A172 (cell line): Measurements from ENCODE around the gene PTPN22. TPM values are rescaled to one million over a fixed set of nuclear protein-coding genes. Genes with fewer than 3 reads are reported as not detected.

Source experiments
- DNase-seq: peaks from one replicate; pipeline ENCODE4 v3.0.0-alpha.2; 2015; ENCODE audit warnings: low spot score
- total RNA-seq: library from RNA; depleted of rRNA; stranded (reverse); fragments of >200 nt; shearing (Covaris generic); gene quantifications from 2 replicates; pipeline ENCODE4 v1.2.3, GENCODE V29; 2014

Gene PTPN22
- total RNA-seq, 1 experiment from 2014 or later, result 0.29 TPM

GRCh38 chr1:113887402-113888175, 16.1 kb upstream of the PTPN22 start, which contains the start of gene BCL2L15:
TSS of gene BCL2L15 (minus strand) at chr1:113887581. CDS start at chr1:113887375, 206 bp downstream.
- no peak for DNase-seq

GRCh38 chr1:113886417-113887401, 15.2 kb upstream of the PTPN22 start:
- no peak for DNase-seq

- DNase-seq, result no peak
Observed at GRCh38 chr1:113881661-113882060, 10.1 kb upstream of the PTPN22 start.

GRCh38 chr1:113879739-113880038, 8.2 kb upstream of the PTPN22 start:
- no peak for DNase-seq

GRCh38 chr1:113876176-113876575, 4.7 kb upstream of the PTPN22 start:
- no peak for DNase-seq

- DNase-seq, result no peak
Observed at GRCh38 chr1:113875714-113876113, 4.2 kb upstream of the PTPN22 start.

GRCh38 chr1:113874012-113874879, 2.7 kb upstream of the PTPN22 start:
- DNase-seq, result peak; percentile 51

GRCh38 chr1:113872219-113872935, 865 bp upstream of the PTPN22 start:
- DNase-seq, result no peak

GRCh38 chr1:113870778-113871177, 734 bp downstream of the PTPN22 start:
- DNase-seq, result no peak

- DNase-seq, result peak; percentile 23
Observed at GRCh38 chr1:113868387-113869083, 3.0 kb downstream of the PTPN22 start.

- DNase-seq, result no peak
Observed at GRCh38 chr1:113861641-113862040, 9.9 kb downstream of the PTPN22 start.

- peak; percentile 72 for DNase-seq
Observed at GRCh38 chr1:113860891-113861290, 10.6 kb downstream of the PTPN22 start.

GRCh38 chr1:113859478-113860175, 11.9 kb downstream of the PTPN22 start:
- DNase-seq, result no peak

GRCh38 chr1:113858982-113859381, 12.5 kb downstream of the PTPN22 start:
- DNase-seq, result no peak

GRCh38 chr1:113858418-113858817, 13.1 kb downstream of the PTPN22 start:
- DNase-seq, result no peak

- DNase-seq, result no peak
Observed at GRCh38 chr1:113857776-113858175, 13.7 kb downstream of the PTPN22 start.

GRCh38 chr1:113856401-113856790, 15.1 kb downstream of the PTPN22 start:
- no peak for DNase-seq

GRCh38 chr1:113855630-113856400, 15.7 kb downstream of the PTPN22 start:
- DNase-seq, result no peak

- no peak for DNase-seq
Observed at GRCh38 chr1:113854234-113854633, 17.3 kb downstream of the PTPN22 start.
